Vagina (tissue), 2 donors: ENCODE results near the gene CWC22.

Experiments used
- CTCF ChIP-seq, 3 experiments: fragments of 450-650 bp in 2 of 3; fragments of 200-600 bp in 1 of 3; sonication (generic) in 1 of 3; IDR thresholded peaks; one replicate each; pipeline ENCODE4 v1.5.1; 2017 to 2019; ENCODE audit warnings: antibody characterized with exemption in 3 of 3, mild to moderate bottlenecking in 2 of 3, moderate library complexity in 2 of 3
- POLR2A ChIP-seq, 2 donors: fragments of 450-650 bp; IDR thresholded peaks; one replicate each; pipeline ENCODE4 v1.6.1; 2017; ENCODE audit warnings: antibody characterized with exemption in 2 of 2, mild to moderate bottlenecking in 2 of 2, moderate library complexity in 2 of 2
- POLR2AphosphoS5 ChIP-seq, 2 donors: sonication (generic); formaldehyde crosslinking; IDR thresholded peaks; one replicate each; pipeline ENCODE4 v1.9.0; 2017; ENCODE audit warnings: antibody characterized with exemption in 2 of 2, mild to moderate bottlenecking in 2 of 2, low read depth in 1 of 2; ENCODE audit not compliant: insufficient read depth in 1 of 2

- TF ChIP-seq CTCF (IDR thresholded peaks at IDR 0.05) = no peak
- no peak for TF ChIP-seq POLR2A (IDR thresholded peaks at IDR 0.05)
- TF ChIP-seq POLR2AphosphoS5 (IDR thresholded peaks at IDR 0.05; ENCODE audit: insufficient read depth in 1 of 2, low read depth in 1 of 2) = no peak
These were observed 23.7 kb downstream of the CWC22 start for GRCh38 chr2:179983250-179983932.
